ENCODE results near the gene SEMA3D.

- TF ChIP-seq POLR2AphosphoS5 (IDR thresholded peaks at IDR 0.05): no peak
- TF ChIP-seq CTCF (IDR thresholded peaks at IDR 0.05 in 8 of 11, conservative IDR thresholded peaks at IDR 0.05 in 3 of 11): no peak
Observed at GRCh38 chr7:85177316-85177715, 9.5 kb downstream of the SEMA3D start.

Data from spleen (tissue), 7 donors.